Peyer's patch (tissue), 4 donors: ENCODE results near the gene POLR3A.

Source experiments
- CTCF ChIP-seq, 6 experiments: fragments of 450-650 bp in 4 of 6; fragments of 200-600 bp in 2 of 6; sonication (generic) in 1 of 6; IDR thresholded peaks; one replicate each; pipeline ENCODE4 v1.5.1; 2017 to 2019; ENCODE audit warnings: antibody characterized with exemption in 6 of 6, mild to moderate bottlenecking in 3 of 6, moderate library complexity in 1 of 6
- POLR2A ChIP-seq, 2 donors: fragments of 450-650 bp; IDR thresholded peaks; one replicate each; pipeline ENCODE4 v1.5.1; 2017; ENCODE audit warnings: antibody characterized with exemption in 2 of 2, mild to moderate bottlenecking in 2 of 2, moderate library complexity in 2 of 2

GRCh38 chr10:77920495-77920894, 108.8 kb downstream of the POLR3A start:
- TF ChIP-seq CTCF (IDR thresholded peaks at IDR 0.05) (no peak), POLR2A (IDR thresholded peaks at IDR 0.05) (no peak)
